SK-N-MC (cell line): ENCODE measurements around the gene QARS1.

Experiments
- DNase-seq: peaks from one replicate; pipeline ENCODE4 v3.0.0-alpha.2; 2011; ENCODE audit warnings: low read depth, low spot score
- H3K27ac ChIP-seq: fragments of 200-600 bp; sonication (generic); 2 replicates; pipeline ENCODE4 v1.5.1; 2016; ENCODE audit warnings: mixed run types
- H3K36me3 ChIP-seq: fragments of 200-600 bp; sonication (generic); 2 replicates; pipeline ENCODE4 v1.6.1; 2017; ENCODE audit warnings: antibody characterized with exemption, low read length, mixed read lengths; ENCODE audit not compliant: insufficient read depth
- H3K4me3 ChIP-seq: fragments of 200-600 bp; sonication (generic); 2 replicates; pipeline ENCODE4 v1.5.1; 2016
- H3K9ac ChIP-seq: fragments of 200-600 bp; sonication (generic); 2 replicates; pipeline ENCODE4 v1.8.0; 2017; ENCODE audit warnings: mixed run types, mixed read lengths; ENCODE audit not compliant: insufficient read length
- H3K9me3 ChIP-seq: fragments of 200-600 bp; sonication (generic); 2 replicates; pipeline ENCODE4 v1.6.1; 2017; ENCODE audit warnings: low read depth, mild to moderate bottlenecking, antibody characterized with exemption, low read length, moderate library complexity, mixed read lengths
- EZH2 ChIP-seq: fragments of 200-600 bp; sonication (generic); IDR thresholded peaks from one replicate; pipeline ENCODE4 v1.6.1; 2017; ENCODE audit warnings: antibody characterized with exemption
- FOXP2 ChIP-seq: optimal IDR thresholded peaks from 2 replicates; pipeline ENCODE3; 2011; ENCODE audit warnings: mild to moderate bottlenecking, moderate library complexity; ENCODE audit not compliant: insufficient read depth; ENCODE audit errors: extremely low read length, control extremely low read depth
- POLR2AphosphoS5 ChIP-seq: IDR thresholded peaks from 2 replicates; pipeline ENCODE4 v1.6.1; 2012; ENCODE audit warnings: mild to moderate bottlenecking, low read depth, low read length, borderline replicate concordance

Gene QARS1

DNA sequence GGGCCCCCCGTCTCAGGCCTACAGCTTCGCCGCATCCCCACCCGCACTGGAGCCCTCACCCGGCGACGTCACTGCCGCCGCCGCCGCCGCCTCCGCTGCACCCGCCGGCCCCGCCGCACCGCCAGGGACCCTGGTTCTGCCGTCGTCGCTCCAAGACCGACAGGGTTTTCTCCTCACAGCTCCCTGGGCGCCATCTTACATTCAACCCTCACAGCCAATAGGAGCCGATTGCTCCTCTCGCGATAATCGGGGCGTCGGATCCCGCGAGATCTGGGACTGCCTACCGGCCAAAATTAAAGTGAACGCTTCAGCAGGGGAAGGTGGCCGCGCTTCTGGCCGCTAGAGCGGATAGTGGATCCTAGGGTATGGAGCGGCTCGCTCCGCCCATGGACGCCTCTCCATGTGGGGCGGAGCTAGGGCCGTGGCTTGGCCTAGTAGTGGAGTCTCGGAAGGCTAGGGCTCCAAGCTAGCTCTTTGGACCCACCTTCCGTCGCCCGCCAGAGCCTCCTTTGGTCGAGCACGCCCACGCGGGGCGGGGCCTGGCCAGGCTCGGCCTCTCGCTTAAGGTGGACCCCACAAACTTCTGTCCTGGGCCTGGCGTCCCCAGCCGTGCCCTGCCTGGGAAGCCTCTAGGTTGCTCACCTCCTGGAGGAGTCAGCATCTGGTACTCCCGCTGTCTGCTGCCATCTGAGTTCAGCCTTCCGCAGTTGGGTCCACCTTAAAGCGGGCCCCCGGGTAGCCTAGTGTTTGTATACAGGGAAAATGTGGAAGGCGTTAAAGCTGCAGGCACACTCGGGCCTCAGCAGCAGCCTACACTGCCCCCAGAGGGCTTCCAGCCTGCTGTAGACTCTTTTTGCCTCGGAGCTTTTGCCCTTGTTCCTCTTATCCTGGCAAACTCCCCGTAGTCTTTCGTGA lies 10.4 kb downstream of the QARS1 start, which contains the start of gene QRICH1:
Gene QRICH1 (minus strand): TSS at position 219 of the 915 bp plus-strand sequence. CDS start 17,054 bp downstream, outside the sequence.
- H3K9ac ChIP-seq = peak within 1 kb of the TSS; percentile 90
- H3K36me3 ChIP-seq = peaks cover 10% of the 10 kb centered on the region; the same call in 1 of the 2 replicates
- H3K4me3 ChIP-seq = peak within 1 kb of the TSS; percentile 87
- H3K27ac ChIP-seq = peak within 1 kb of the TSS; percentile 95
- DNase-seq = peak; percentile 86
- TF ChIP-seq POLR2AphosphoS5 (peak; percentile 81), EZH2 (no peak), FOXP2 (no peak)
- H3K9me3 ChIP-seq = no peaks in the 10 kb centered on the region

DNA sequence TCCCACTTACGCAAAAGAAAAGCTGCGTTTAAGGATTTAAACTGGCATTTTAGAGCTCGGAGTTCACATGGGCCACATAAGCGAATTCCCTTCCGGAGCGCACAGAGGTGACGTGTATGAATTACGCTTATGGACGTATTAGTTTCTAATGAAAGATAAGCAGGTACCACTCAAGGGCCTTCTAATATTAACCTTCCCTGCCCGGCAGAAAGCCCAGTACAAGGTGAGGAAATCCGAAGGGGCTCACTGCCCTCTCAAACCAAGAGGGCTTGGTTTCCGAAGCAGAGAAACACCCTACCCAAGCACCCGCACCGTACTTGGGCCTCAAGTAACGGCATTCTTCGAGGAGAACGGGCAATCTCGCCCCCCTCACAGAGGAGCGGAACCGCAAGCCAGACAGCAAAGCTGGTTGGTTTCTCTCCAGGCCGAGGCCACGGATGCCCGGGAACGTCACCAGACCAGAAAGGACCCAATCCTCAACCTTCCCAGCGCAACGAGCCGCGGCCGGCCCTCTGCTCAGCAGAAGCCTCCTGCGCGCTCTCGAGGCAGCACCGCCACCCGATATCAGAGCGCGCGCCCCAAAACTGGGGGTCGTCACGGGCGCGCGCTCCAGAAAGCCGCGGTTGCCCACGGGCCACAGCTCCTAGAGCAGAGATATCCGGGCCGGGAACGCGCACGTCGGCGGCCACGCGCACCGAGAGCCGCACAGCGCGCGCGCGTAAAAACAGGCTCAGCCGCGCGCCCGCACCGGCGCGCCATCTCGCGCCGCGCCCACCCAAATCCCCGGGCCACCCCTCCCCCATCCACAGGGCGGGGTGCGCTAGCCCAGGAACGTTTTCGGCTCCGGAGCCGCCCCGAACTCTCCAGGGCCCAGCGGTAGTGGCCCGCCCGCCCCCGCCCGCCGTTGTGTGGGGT lies 11.4 kb downstream of the QARS1 start:
- TF ChIP-seq EZH2 = no peak
- no peak; the same call in 1 of the 2 replicates for TF ChIP-seq POLR2AphosphoS5
- no peak for TF ChIP-seq FOXP2
- no peak for DNase-seq

GRCh38 chr3:49081429-49081828 lies 23.1 kb downstream of the QARS1 start:
- no peak for TF ChIP-seq FOXP2
- TF ChIP-seq POLR2AphosphoS5 = no peak
- no peak for TF ChIP-seq EZH2
- no peaks in the 10 kb centered on the region for H3K9me3 ChIP-seq
- no peak overlapping the region for H3K9ac ChIP-seq
- H3K27ac ChIP-seq = no peak overlapping the region
- H3K4me3 ChIP-seq = no peak overlapping the region
- peaks cover 4% of the 10 kb centered on the region for H3K36me3 ChIP-seq
- DNase-seq = no peak

More for the DNA sequence above, 11.4 kb downstream of the QARS1 start:
- Histone ChIP-seq H3K4me3 (peak overlapping the region; percentile 87), H3K9ac (peak overlapping the region; percentile 90), H3K9me3 (no peaks in the 10 kb centered on the region), H3K36me3 (peaks cover 7% of the 10 kb centered on the region; the same call in 1 of the 2 replicates), H3K27ac (peak overlapping the region; percentile 95)

DNA sequence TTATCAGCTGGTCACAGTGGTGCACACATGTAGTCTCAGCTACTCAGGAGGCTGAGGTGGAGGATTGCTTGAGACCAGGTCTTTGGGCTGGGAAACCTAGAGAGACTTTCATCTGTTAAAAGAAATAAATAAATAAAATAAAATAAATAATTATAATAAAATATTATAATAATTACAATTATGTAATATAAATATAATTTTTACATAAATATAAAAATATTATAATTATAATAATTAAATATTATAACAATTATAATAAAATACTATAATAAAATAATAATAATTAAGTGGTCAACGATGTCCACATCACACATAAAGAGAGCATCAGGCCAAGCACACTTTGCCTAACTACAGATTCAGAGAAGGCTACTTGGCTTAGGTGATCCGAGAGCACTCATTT lies 25.3 kb downstream of the QARS1 start:
- TF ChIP-seq EZH2 = no peak
- TF ChIP-seq FOXP2 = no peak
- no peak for TF ChIP-seq POLR2AphosphoS5
- H3K36me3 ChIP-seq = peaks cover 17% of the 10 kb centered on the region
- H3K4me3 ChIP-seq = no peak overlapping the region
- H3K9ac ChIP-seq = no peak overlapping the region
- H3K9me3 ChIP-seq = no peaks in the 10 kb centered on the region
- no peak overlapping the region for H3K27ac ChIP-seq
- DNase-seq = no peak

- Histone ChIP-seq H3K4me3 (no peak overlapping the region), H3K9ac (no peak overlapping the region), H3K9me3 (no peaks in the 10 kb centered on the region), H3K27ac (no peak overlapping the region), H3K36me3 (peaks cover 30% of the 10 kb centered on the region)
- no peak for DNase-seq
- TF ChIP-seq POLR2AphosphoS5 (no peak), FOXP2 (no peak), EZH2 (no peak)
Measured at GRCh38 chr3:49076646-49077045, 27.9 kb downstream of the QARS1 start.

DNA sequence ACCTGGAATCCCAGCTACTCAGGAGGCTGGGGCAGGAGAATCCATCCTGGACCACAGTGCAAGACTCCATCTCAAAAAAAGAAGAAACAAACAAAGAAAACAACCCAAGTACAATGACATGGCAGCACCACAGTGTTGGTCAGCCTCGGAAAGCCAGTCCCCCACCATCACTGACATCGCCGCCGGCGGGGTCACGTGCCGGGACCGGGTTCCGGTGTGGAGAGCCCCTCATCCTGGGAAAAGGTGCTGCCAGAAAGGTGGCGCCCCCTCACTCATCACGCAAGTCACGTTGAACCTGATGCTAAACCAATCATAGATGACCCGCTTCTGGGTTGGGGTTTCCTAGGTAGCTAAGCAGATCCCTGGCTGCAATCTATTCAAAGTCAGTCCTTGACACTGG lies 28.4 kb downstream of the QARS1 start:
- Histone ChIP-seq H3K4me3 (no peak overlapping the region), H3K36me3 (peaks cover 35% of the 10 kb centered on the region), H3K27ac (no peak overlapping the region), H3K9me3 (no peaks in the 10 kb centered on the region), H3K9ac (no peak overlapping the region)
- TF ChIP-seq POLR2AphosphoS5 = no peak
- no peak for TF ChIP-seq FOXP2
- no peak for TF ChIP-seq EZH2
- no peak for DNase-seq

DNA sequence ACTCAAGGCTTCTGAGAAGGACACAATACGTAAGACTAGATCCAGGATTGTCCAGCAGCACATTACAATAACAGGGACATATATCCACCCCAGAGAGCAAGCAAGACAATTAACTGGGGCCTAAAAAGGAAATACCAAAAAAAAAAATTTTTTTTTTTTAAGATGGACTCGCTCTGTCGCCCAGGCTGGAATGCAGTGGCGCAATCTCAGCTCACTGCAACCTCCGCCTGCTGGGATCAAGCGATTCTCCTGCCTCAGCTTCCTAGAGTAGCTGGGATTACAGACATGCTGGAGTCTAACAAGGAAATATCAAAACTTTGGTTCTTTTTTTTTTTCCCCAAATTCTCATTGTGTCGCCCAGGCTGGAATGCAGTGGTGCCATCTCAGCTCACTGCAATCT lies 46.5 kb downstream of the QARS1 start:
- DNase-seq = no peak
- Histone ChIP-seq H3K9ac (no peak overlapping the region), H3K27ac (no peak overlapping the region), H3K4me3 (no peak overlapping the region), H3K9me3 (no peaks in the 10 kb centered on the region), H3K36me3 (peaks cover 24% of the 10 kb centered on the region)
- no peak for TF ChIP-seq POLR2AphosphoS5
- TF ChIP-seq EZH2 = no peak
- no peak for TF ChIP-seq FOXP2

DNA sequence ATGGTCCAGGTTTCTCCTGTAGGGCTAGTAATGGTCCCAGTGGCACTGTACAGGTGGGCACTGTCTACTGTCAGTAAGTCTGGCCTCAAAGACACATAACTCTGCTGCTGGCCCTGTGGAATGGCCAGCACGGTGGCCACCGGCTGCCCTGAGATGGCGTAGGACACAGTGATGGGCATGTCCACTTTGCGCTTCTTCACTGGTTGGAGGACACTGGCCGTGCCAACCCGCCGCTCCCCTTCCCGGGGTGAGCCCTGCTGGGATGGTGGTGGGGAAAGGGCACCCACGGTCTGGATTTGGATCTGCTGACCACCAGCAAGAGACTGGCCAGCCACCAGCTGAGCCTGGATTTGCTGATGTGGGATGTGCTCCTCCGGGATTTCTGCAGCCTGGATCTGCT lies 47.3 kb downstream of the QARS1 start:
- Histone ChIP-seq H3K4me3 (no peak overlapping the region), H3K36me3 (peaks cover 24% of the 10 kb centered on the region; the same call in 1 of the 2 replicates), H3K9me3 (no peaks in the 10 kb centered on the region), H3K27ac (no peak overlapping the region), H3K9ac (no peak overlapping the region)
- no peak for TF ChIP-seq EZH2
- no peak for TF ChIP-seq FOXP2
- TF ChIP-seq POLR2AphosphoS5 = no peak; the same call in 1 of the 2 replicates
- no peak for DNase-seq
